K562 (cell line): ENCODE results near the gene PPP1R3C. TPM values are rescaled to one million over a fixed set of nuclear protein-coding genes. Genes with fewer than 3 reads are reported as not detected.

Source experiments
- ARID2 ChIP-seq: fragments of 450-650 bp; IDR thresholded peaks from 2 replicates; pipeline ENCODE4 v1.6.1; 2017; ENCODE audit warnings: antibody characterized with exemption, mild to moderate bottlenecking
- E2F4 ChIP-seq: sonication (generic); formaldehyde crosslinking; IDR thresholded peaks from 2 replicates; pipeline ENCODE4 v1.8.0; 2022; ENCODE audit warnings: mild to moderate bottlenecking, low read depth, missing genetic modification reagents
- PBX2 ChIP-seq, 2 experiments: IDR thresholded peaks in 1 of 2; conservative IDR thresholded peaks in 1 of 2; 2 replicates each; pipeline ENCODE4 v1.6.1; 2016; ENCODE audit warnings: low read depth in 2 of 2, mild to moderate bottlenecking in 1 of 2, missing compliant biosample characterization in 1 of 2, missing genetic modification characterization in 1 of 2, moderate library complexity in 1 of 2
- RBM15 ChIP-seq: fragments of 200-400 bp; formaldehyde crosslinking; IDR thresholded peaks from 2 replicates; pipeline ENCODE4 v1.6.1; 2018; ENCODE audit warnings: mild to moderate bottlenecking, low read length, moderate library complexity; ENCODE audit not compliant: insufficient read depth
- ZKSCAN8 ChIP-seq: fragments of 200-800 bp; sonication (Bioruptor generic); IDR thresholded peaks from 2 replicates; pipeline ENCODE4 v1.6.1; 2016; ENCODE audit warnings: missing genetic modification characterization, missing compliant biosample characterization
- ZNF253 ChIP-seq: fragments of 250-450 bp; sonication (Bioruptor Pico); conservative IDR thresholded peaks from 2 replicates; pipeline ENCODE4 v1.6.1; 2021; ENCODE audit warnings: mild to moderate bottlenecking
- polyA plus RNA-seq, 8 experiments: library from polyadenylated mRNA; depleted of rRNA in 4 of 8; stranded (reverse) in 5 of 8; unstranded in 3 of 8; fragments of >200 nt; fragmentation: Nextera tagmentation in 2 of 8; fragmentation: Illumina TruSeq in 1 of 8; extraction: Ambion mirVana in 2 of 8; extraction: Trizol in 1 of 8; gene quantifications; 2 replicates each; pipeline versions ENCODE4 v1.2.1 to v1.2.3, GENCODE V29; 2011 to 2014; ENCODE audit warnings: inconsistent platforms in 1 of 8, missing spikeins in 1 of 8
- total RNA-seq, 7 experiments: library from RNA; depleted of rRNA in 6 of 7; stranded (reverse); fragments of >200 nt in 6 of 7; fragmentation: Illumina TruSeq in 2 of 7; extraction: Trizol in 2 of 7; gene quantifications; 2 replicates each; pipeline versions ENCODE4 v1.2.1 to v1.2.3, GENCODE V29; 2011 to 2021; ENCODE audit warnings: low replicate concordance in 1 of 7
- TF ChIP-seq, protein P1 (sequence below), 2 experiments: IDR thresholded peaks; 2 replicates each; pipeline ENCODE4 v1.6.1; 2012; ENCODE audit warnings: improper control_type of control experiment in 2 of 2, low read depth in 2 of 2, low read length in 2 of 2, borderline replicate concordance in 1 of 2
- TF ChIP-seq, protein P2 (sequence below), 2 experiments: fragments of 450-650 bp in 1 of 2; sonication (generic) in 1 of 2; formaldehyde crosslinking in 1 of 2; IDR thresholded peaks in 1 of 2; conservative IDR thresholded peaks in 1 of 2; 2 replicates each; pipeline versions ENCODE4 v1.6.1 to v1.8.1; 2016 to 2023; ENCODE audit warnings: mild to moderate bottlenecking in 2 of 2, moderate library complexity in 2 of 2, inconsistent platforms in 1 of 2, missing genetic modification reagents in 1 of 2
- TF ChIP-seq, protein P3 (sequence below), 2 experiments: fragments of 450-650 bp in 1 of 2; IDR thresholded peaks; 2 replicates each; pipeline ENCODE4 v1.6.1; 2011 to 2017; ENCODE audit warnings: low read depth in 2 of 2, antibody characterized with exemption in 1 of 2, borderline replicate concordance in 1 of 2, low read length in 1 of 2, mild to moderate bottlenecking in 1 of 2, mixed read lengths in 1 of 2; ENCODE audit not compliant: control insufficient read depth in 1 of 2

The PPP1R3C gene
- total and polyA plus RNA-seq, 9 of the 15 experiments (the other 6 are each of a cell fraction or from before 2014, with no cell fraction given) = 0.06 to 0.24 (median 0.12) TPM; not detected in 3

DNA sequence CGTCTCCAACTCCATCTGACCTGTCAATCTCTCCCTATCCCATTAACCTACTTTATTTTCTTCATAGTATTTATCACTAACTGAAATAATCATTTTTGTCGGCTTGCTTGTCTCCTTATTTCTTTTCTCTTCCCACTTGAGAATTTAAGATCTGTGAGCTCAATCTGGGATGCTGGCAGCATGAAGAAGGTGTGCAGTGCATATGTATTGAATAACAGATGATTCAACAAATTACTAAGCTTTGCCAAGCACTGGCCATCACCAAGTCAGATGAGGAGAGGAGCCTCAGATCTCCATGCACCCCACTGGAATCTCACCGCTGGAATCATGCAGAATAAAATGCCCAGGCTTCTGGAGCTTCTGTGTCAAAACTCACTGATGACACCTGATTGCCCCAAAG, 47.6 kb upstream of the PPP1R3C start (continued):
- TF ChIP-seq, protein P1, sequence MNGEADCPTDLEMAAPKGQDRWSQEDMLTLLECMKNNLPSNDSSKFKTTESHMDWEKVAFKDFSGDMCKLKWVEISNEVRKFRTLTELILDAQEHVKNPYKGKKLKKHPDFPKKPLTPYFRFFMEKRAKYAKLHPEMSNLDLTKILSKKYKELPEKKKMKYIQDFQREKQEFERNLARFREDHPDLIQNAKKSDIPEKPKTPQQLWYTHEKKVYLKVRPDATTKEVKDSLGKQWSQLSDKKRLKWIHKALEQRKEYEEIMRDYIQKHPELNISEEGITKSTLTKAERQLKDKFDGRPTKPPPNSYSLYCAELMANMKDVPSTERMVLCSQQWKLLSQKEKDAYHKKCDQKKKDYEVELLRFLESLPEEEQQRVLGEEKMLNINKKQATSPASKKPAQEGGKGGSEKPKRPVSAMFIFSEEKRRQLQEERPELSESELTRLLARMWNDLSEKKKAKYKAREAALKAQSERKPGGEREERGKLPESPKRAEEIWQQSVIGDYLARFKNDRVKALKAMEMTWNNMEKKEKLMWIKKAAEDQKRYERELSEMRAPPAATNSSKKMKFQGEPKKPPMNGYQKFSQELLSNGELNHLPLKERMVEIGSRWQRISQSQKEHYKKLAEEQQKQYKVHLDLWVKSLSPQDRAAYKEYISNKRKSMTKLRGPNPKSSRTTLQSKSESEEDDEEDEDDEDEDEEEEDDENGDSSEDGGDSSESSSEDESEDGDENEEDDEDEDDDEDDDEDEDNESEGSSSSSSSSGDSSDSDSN (IDR thresholded peaks at IDR 0.05; ENCODE audit: borderline replicate concordance in 1 of 2, low read depth in 2 of 2, low read length in 2 of 2) = no peak
- TF ChIP-seq ZKSCAN8 (CRISPR knock-in tag) (no peak), E2F4 (CRISPR knock-in tag) (no peak), RBM15 (no peak), ZNF253 (CRISPR knock-in tag) (no peak), PBX2 (CRISPR knock-in tag; IDR thresholded peaks at IDR 0.05; ENCODE audit: low read depth) (no peak), PBX2 (tag; conservative IDR thresholded peaks at IDR 0.05; ENCODE audit: low read depth) (no peak), ARID2 (no peak)
- TF ChIP-seq, protein P2, sequence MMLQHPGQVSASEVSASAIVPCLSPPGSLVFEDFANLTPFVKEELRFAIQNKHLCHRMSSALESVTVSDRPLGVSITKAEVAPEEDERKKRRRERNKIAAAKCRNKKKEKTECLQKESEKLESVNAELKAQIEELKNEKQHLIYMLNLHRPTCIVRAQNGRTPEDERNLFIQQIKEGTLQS (IDR thresholded peaks at IDR 0.05) = no peak
- TF ChIP-seq, protein P2 (CRISPR knock-in tag; conservative IDR thresholded peaks at IDR 0.05) = no peak
- TF ChIP-seq, protein P3, sequence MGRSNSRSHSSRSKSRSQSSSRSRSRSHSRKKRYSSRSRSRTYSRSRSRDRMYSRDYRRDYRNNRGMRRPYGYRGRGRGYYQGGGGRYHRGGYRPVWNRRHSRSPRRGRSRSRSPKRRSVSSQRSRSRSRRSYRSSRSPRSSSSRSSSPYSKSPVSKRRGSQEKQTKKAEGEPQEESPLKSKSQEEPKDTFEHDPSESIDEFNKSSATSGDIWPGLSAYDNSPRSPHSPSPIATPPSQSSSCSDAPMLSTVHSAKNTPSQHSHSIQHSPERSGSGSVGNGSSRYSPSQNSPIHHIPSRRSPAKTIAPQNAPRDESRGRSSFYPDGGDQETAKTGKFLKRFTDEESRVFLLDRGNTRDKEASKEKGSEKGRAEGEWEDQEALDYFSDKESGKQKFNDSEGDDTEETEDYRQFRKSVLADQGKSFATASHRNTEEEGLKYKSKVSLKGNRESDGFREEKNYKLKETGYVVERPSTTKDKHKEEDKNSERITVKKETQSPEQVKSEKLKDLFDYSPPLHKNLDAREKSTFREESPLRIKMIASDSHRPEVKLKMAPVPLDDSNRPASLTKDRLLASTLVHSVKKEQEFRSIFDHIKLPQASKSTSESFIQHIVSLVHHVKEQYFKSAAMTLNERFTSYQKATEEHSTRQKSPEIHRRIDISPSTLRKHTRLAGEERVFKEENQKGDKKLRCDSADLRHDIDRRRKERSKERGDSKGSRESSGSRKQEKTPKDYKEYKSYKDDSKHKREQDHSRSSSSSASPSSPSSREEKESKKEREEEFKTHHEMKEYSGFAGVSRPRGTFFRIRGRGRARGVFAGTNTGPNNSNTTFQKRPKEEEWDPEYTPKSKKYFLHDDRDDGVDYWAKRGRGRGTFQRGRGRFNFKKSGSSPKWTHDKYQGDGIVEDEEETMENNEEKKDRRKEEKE (IDR thresholded peaks at IDR 0.05; ENCODE audit: borderline replicate concordance in 1 of 2, control insufficient read depth in 1 of 2, low read depth in 2 of 2, low read length in 1 of 2) = no peak
